Measurements from ENCODE around the gene NPTXR.

Gene NPTXR

GRCh38 chr22:38770257-38770949 lies 73.4 kb downstream of the NPTXR start:
- H3K4me3 ChIP-seq (ENCODE audit: low read depth, low read length) = no peak overlapping the region
- TF ChIP-seq, protein P1, sequence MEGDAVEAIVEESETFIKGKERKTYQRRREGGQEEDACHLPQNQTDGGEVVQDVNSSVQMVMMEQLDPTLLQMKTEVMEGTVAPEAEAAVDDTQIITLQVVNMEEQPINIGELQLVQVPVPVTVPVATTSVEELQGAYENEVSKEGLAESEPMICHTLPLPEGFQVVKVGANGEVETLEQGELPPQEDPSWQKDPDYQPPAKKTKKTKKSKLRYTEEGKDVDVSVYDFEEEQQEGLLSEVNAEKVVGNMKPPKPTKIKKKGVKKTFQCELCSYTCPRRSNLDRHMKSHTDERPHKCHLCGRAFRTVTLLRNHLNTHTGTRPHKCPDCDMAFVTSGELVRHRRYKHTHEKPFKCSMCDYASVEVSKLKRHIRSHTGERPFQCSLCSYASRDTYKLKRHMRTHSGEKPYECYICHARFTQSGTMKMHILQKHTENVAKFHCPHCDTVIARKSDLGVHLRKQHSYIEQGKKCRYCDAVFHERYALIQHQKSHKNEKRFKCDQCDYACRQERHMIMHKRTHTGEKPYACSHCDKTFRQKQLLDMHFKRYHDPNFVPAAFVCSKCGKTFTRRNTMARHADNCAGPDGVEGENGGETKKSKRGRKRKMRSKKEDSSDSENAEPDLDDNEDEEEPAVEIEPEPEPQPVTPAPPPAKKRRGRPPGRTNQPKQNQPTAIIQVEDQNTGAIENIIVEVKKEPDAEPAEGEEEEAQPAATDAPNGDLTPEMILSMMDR (IDR thresholded peaks at IDR 0.05; ENCODE audit: borderline replicate concordance, insufficient read depth, low read depth, low read length) = no peak

All from GM12875 (cell line).